Measurements from ENCODE around the gene MREG. TPM values are rescaled to one million over a fixed set of nuclear protein-coding genes. Genes with fewer than 3 reads are reported as not detected.

The MREG gene
- total and polyA plus RNA-seq, 9 of the 15 experiments (the other 6 are each of a cell fraction or from before 2014, with no cell fraction given), result 0.77 to 3.8 (median 2.3) TPM

DNA sequence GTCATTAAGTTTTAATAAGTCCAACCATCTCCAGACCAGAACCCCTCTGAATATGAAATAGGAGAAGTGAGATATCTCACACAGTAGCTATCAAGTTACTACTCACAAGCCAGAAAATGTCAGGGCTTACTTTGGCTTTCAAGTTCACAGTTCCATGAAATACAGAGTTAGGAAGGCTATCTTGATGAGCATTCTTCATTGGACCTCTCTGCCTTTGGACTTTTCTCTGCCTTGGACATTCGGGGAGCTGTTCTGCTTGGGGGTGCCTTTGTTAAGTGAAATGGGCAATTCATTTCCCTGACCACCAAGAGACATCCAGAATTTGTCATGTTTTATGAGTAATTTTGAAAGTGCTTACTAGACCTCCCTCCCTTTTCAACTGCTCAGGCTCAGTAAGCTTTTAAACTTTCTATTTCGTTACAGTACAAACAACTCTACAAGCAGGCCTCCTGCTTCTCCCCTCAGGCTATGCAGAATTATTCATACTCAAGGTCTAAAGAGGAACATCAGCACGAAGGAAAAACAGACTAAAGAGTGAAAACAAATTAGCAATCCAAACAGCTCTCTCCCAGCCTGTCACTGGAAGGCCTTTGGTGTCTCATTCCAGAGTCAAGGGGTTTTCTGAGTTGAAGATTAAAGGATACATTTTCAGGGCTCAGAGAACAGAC is 95.3 kb downstream of the MREG start:
- WGBS (ENCODE audit: insufficient coverage, low coverage, missing lambda C conversion rate), result 41% methylated on average over 3 of the region's 3 CpGs
- Histone ChIP-seq H3K79me2 (ENCODE audit: control insufficient read depth, insufficient read depth, low read length) (no peaks in the 10 kb centered on the region), H3K36me3 (ENCODE audit: control insufficient read depth, insufficient read depth, low read length) (no peaks in the 10 kb centered on the region), H2AFZ (ENCODE audit: low read depth, low read length) (no peak overlapping the region), H3K9me1 (ENCODE audit: control insufficient read depth, insufficient read depth, low read length) (no peaks in the 10 kb centered on the region), H3K4me2 (ENCODE audit: insufficient read depth, low read length) (no peak overlapping the region), H3K4me3 (no peak overlapping the region), H4K20me1 (replicated peaks; ENCODE audit: control insufficient read depth, insufficient read depth, low read length) (no peaks in the 10 kb centered on the region), H3K4me1 (replicated peaks in 1 of 2; ENCODE audit: control insufficient read depth in 2 of 2, insufficient read depth in 2 of 2, low read length in 2 of 2) (no peaks in the 10 kb centered on the region; a peak in 1 of 5 replicates), H3K27me3 (ENCODE audit: control insufficient read depth in 2 of 2, insufficient read depth in 2 of 2, low read length in 2 of 2) (no peaks in the 10 kb centered on the region), H3K9me3 (replicated peaks; ENCODE audit: control insufficient read depth, insufficient read depth, low read depth, low read length) (no peaks in the 10 kb centered on the region), H3K9ac (ENCODE audit: insufficient read depth in 1 of 2, low read depth in 2 of 2, low read length in 2 of 2) (no peak overlapping the region), H3K27ac (ENCODE audit: extremely low read depth, low read depth, low read length) (no peak overlapping the region)
- BruUV-seq (replicated peaks), result no TSS peak
- intact Hi-C loops (cut with micrococcal nuclease), result loop anchor here (10.0 kb wide), 1 partner anchor 123 kb away; no protein-coding TSS in a partner anchor
- CTCF ChIA-PET (ENCODE audit: low intra/inter-chr PET ratio), result no interaction called here
- DNase-seq (ENCODE audit: extremely low read depth in 1 of 4, low spot score in 3 of 4) (no peak), FAIRE-seq (no peak), ATAC-seq (no peak)
- POLR2A ChIA-PET, result no interaction called here
- in situ Hi-C loops (cut with MboI), result loop anchor here (10.0 kb wide), 1 partner anchor 463 kb away; no protein-coding TSS in a partner anchor
- TF ChIP-seq, protein P1, sequence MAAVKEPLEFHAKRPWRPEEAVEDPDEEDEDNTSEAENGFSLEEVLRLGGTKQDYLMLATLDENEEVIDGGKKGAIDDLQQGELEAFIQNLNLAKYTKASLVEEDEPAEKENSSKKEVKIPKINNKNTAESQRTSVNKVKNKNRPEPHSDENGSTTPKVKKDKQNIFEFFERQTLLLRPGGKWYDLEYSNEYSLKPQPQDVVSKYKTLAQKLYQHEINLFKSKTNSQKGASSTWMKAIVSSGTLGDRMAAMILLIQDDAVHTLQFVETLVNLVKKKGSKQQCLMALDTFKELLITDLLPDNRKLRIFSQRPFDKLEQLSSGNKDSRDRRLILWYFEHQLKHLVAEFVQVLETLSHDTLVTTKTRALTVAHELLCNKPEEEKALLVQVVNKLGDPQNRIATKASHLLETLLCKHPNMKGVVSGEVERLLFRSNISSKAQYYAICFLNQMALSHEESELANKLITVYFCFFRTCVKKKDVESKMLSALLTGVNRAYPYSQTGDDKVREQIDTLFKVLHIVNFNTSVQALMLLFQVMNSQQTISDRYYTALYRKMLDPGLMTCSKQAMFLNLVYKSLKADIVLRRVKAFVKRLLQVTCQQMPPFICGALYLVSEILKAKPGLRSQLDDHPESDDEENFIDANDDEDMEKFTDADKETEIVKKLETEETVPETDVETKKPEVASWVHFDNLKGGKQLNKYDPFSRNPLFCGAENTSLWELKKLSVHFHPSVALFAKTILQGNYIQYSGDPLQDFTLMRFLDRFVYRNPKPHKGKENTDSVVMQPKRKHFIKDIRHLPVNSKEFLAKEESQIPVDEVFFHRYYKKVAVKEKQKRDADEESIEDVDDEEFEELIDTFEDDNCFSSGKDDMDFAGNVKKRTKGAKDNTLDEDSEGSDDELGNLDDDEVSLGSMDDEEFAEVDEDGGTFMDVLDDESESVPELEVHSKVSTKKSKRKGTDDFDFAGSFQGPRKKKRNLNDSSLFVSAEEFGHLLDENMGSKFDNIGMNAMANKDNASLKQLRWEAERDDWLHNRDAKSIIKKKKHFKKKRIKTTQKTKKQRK (IDR thresholded peaks at IDR 0.05; ENCODE audit: borderline replicate concordance, low read depth, low read length), result no peak
- TF ChIP-seq MEF2D (tag; conservative IDR thresholded peaks at IDR 0.05; ENCODE audit: low read depth) (no peak), ZC3H4 (CRISPR knock-in tag; IDR thresholded peaks at IDR 0.05; ENCODE audit: borderline replicate concordance) (no peak)

Data from K562 (cell line).